GM19468 (cell line): Measurements from ENCODE around the gene ZNF420.
"Not testable (repeated sequence)": the region's sequence is repeated elsewhere in the genome, so short reads cannot be mapped to it uniquely, and the experiment has no call there.

Experiments
- ATAC-seq: cut with Tn5 transposase; IDR thresholded peaks from one replicate; pipeline ENCODE4 v1.9.1; 2021; ENCODE audit warnings: mild to moderate bottlenecking, moderate library complexity, moderate number of reproducible peaks; ENCODE audit not compliant: unreplicated experiment; ENCODE audit errors: extremely low read depth

The ZNF420 gene

GRCh38 chr19:37077934-37078716 lies at the start of gene ZNF420:
Gene ZNF420, plus strand, starts transcription at chr19:37078433. Its CDS starts 10,686 bp downstream, at chr19:37089119.
- peak; percentile 90 for ATAC-seq

GRCh38 chr19:37045140-37045539 lies 33.1 kb upstream of the ZNF420 start:
- ATAC-seq = no peak

GRCh38 chr19:37055330-37055729 lies 22.9 kb upstream of the ZNF420 start:
- ATAC-seq = no peak

- no peak for ATAC-seq
Measured at GRCh38 chr19:37056776-37057175, 21.5 kb upstream of the ZNF420 start.

GRCh38 chr19:37059142-37059541 lies 19.1 kb upstream of the ZNF420 start:
- ATAC-seq = no peak

GRCh38 chr19:37064886-37065285 lies 13.3 kb upstream of the ZNF420 start:
- ATAC-seq = not testable (repeated sequence)

GRCh38 chr19:37074111-37074510 lies 4.1 kb upstream of the ZNF420 start:
- ATAC-seq = no peak

GRCh38 chr19:37074819-37075362 lies 3.3 kb upstream of the ZNF420 start:
- ATAC-seq = no peak

GRCh38 chr19:37076524-37076923 lies 1.7 kb upstream of the ZNF420 start:
- ATAC-seq = not testable (repeated sequence)

- ATAC-seq = no peak
Measured at GRCh38 chr19:37077501-37077933, 716 bp upstream of the ZNF420 start.

GRCh38 chr19:37078717-37079032 lies 442 bp downstream of the ZNF420 start:
- ATAC-seq = no peak

- no peak for ATAC-seq
Measured at GRCh38 chr19:37079238-37079637, 1.0 kb downstream of the ZNF420 start.

GRCh38 chr19:37082307-37082706 lies 4.1 kb downstream of the ZNF420 start:
- ATAC-seq = no peak

GRCh38 chr19:37087110-37087509 lies 8.9 kb downstream of the ZNF420 start:
- no peak for ATAC-seq

- no peak for ATAC-seq
Measured at GRCh38 chr19:37095859-37096258, 17.6 kb downstream of the ZNF420 start.

GRCh38 chr19:37098570-37098969 lies 20.3 kb downstream of the ZNF420 start:
- no peak for ATAC-seq

GRCh38 chr19:37104135-37104534 lies 25.9 kb downstream of the ZNF420 start:
- ATAC-seq = not testable (repeated sequence)

- not testable (repeated sequence) for ATAC-seq
Measured at GRCh38 chr19:37111753-37112152, 33.5 kb downstream of the ZNF420 start.

- no peak for ATAC-seq
Measured at GRCh38 chr19:37114001-37114400, 35.8 kb downstream of the ZNF420 start.

- not testable (repeated sequence) for ATAC-seq
Measured at GRCh38 chr19:37122093-37122492, 43.9 kb downstream of the ZNF420 start.

GRCh38 chr19:37127999-37128820 lies 50.0 kb downstream of the ZNF420 start:
- no peak for ATAC-seq
